GM10847 (cell line): ENCODE data around the gene EIF3B.

ENCODE experiments used
- POLR2A ChIP-seq: IDR thresholded peaks from 2 replicates; pipeline ENCODE4 v1.6.1; 2011; ENCODE audit not compliant: insufficient read length; ENCODE audit errors: extremely low read depth

Gene EIF3B

DNA sequence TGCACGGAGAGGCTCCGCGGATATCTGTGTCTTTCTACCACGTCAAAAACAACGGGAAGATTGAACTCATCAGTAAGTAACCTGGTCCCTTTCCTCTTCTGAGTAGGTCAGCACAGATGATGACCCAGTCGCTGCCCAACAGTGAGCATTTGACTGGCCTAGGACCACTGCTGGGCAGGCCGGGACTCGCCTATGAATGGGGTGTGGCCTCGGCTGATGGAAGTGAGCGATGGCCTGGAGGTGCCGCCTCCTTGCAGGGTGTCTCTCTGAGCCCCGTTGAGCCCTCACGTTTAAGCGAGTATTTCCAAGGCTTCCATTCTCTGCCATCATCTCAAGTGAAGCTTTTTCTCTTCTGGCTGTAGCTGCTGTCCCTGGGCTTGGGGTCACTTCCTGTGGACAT is 18.1 kb downstream of the EIF3B start:
- no peak for TF ChIP-seq POLR2A

DNA sequence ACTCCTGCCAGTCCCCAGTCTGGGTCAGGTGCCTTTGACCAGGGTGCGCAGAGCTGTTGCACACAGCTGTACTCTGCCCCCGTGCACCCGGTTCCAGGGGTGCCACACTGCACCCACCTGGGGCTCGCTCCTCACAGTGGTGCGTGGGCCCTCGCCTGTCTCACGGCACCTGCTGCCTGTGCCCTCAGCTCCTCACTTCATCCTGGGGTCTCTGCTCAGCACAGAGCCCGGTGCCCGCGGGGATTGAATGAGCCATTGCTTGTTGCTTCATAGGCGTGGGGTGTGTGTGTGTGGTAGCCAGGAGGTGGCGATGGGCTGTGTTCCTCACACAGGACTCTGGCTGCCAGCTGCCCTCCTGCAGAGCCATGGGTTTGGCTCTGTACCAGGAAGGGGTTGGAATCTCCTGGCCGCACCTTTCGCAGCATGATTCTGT is 18.5 kb downstream of the EIF3B start:
- TF ChIP-seq POLR2A, result no peak

DNA sequence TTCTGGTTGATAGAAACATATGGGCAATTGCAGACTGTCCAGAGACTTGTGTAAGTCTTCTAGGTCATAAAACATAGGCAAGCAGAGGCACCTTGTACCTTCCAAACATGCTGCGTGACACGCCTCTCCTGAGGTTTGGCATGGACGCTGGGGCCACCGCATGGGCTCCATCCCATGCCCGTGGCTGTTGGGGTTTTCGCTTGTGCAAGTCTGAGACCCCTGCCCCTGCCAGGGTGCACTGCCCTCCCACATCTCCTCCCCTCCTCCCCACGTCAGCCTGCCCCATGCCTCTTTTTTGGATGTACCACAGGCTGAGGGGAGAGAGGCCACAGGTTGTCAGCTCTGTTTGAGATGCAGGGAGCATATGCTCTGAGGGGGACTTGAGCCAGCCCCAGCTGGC is 19.0 kb downstream of the EIF3B start:
- no peak for TF ChIP-seq POLR2A

DNA sequence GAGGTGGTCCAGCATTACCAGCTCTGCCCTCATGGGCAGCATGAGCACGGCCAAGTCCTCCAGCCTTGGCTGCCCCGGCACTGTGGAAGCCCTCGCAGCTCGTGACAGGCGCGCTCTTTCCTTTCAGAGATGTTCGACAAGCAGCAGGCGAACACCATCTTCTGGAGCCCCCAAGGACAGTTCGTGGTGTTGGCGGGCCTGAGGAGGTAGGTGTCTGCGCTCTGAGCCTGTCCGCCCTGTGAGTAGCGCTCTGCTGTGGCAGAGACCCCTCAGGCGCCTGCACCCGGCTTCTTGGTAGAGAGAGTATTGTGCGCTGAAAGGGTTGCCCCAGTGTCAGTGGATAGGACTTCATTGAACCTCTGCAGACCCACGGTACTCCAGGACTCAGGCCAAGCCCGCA is 19.8 kb downstream of the EIF3B start:
- no peak for TF ChIP-seq POLR2A

DNA sequence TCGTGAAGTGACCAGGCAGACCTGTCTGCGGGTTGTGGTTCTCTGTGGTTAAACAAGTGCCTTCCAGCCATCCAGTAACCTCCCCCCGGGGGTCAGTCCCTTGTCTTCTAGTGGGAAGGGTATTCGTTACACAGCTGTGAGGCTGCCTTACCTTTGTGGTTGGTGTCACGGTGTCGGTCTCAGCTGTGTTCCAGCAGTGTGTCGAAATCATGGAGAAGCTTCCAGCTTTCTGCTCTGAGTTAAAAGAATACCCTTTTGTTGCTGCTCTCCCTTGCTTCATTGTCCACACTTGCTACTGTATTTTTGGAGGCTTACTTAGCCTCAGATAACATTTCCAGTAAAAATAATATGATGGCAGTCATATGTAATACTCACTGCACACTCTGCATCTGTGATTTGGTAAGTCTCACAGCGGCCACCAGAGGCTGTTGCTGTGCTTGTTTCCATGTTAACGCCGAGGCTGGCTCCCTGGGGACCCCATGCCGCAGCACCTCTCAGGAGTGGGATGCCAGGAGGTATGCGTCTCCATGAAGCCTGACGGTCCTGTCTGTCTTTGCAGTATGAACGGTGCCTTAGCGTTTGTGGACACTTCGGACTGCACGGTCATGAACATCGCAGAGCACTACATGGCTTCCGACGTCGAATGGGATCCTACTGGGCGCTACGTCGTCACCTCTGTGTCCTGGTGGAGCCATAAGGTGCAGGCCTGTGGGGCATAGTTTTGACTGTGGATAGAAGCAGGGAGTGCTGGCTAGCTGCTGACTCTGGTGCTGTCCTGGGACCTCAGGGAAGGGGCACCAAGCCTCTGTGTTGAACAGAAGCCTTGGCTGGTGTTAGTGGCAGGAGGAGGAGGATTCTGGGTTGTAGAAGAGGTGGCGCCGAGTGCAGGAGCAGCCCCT is 20.5 kb downstream of the EIF3B start:
- no peak for TF ChIP-seq POLR2A

DNA sequence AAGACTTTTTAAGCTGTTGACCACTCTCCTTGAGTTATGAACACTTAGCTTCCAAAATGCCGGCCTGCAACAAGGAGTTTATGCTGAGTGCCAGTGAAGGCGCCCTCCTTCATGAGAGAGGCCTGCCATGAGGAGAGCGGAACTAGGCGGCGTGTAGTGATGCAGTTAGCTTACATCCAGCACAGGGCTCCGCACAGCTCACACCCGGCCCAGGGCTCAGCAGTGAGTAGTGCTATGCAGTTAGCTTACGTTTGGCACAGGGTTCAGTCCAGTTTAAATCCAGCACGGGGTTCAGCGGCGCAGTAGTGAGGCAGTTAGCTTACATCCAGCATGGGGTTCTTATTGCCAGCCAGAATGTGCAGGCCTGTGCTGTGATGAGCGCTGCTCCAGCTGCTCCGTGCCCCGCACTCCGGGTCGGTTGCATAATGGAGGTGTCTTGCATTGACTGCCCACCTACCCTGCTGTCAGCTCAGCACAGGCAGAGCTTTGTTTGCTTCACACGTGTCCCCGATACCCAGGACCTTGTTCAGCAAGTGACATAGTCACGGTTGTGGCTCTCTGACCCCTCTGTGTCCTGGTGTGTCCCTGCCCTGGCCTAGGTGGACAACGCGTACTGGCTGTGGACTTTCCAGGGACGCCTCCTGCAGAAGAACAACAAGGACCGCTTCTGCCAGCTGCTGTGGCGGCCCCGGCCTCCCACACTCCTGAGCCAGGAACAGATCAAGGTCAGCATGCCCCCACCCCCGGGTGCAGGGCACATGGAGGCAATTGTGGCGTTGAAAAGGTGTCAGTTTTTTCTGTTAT is 21.9 kb downstream of the EIF3B start:
- TF ChIP-seq POLR2A, result no peak

DNA sequence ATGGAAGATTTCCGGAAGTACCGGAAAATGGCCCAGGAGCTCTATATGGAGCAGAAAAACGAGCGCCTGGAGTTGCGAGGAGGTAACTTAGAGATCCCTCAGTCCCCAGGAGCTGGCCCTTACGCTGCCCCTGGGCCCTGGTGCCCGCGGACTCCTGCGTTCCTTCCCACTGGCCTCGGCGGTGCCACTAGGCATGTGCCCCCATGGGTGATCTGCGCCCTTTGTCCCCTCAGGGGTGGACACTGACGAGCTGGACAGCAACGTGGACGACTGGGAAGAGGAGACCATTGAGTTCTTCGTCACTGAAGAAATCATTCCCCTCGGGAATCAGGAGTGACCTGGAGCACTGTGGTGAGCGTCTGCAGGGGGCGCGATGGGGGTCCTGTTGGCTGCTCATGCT is 24.5 kb downstream of the EIF3B start:
- TF ChIP-seq POLR2A, result no peak

DNA sequence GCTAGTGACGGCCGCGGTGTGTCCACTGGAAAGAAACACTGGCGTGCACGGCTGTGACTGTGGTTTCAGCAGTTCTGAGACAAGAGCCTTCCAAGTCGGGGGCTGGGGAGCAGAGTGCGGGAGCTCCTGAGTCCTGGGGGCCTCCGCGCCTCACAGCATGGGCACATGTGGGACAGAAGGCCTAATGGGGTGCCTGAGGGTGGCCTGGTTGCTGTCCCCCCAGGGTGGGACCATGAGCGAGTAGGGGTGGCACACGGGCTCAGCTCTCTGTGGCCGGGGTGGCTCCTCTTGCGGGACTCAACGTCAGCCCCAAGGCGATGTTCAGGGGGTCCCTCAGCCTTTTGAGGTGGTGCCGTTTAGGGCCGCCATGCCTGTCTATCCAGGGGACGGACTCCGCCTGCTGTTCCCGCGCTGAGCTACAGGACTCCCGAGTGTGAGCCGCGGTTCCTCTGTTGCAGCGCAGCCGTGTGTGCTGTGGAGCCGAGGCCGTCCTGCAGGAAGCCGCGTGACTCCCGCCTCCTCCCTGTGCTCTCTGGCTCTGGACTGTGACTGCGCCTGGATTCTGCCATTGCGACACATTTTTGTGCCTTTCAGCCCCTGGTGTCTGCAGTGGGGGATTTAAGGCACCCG is 25.3 kb downstream of the EIF3B start:
- TF ChIP-seq POLR2A, result no peak

DNA sequence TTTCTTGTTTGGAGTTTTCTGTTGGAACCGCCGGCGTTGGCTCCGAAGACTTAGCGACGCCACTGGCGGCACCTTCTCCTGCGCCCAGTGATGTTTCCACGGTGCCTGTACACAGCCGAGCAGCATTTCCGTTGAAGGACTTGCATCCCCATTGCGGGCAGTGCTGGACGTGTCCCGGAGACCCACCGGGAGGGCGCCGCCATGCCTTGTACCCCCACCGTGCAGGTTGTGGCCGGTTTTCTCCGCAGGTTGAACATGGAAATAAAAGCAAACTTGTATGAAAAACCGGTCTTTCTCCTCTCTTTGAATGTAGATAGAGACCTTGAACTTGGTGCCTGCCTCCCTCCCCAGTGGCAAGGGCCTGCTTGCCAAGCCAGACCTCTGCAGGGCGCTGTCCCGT is 25.8 kb downstream of the EIF3B start:
- TF ChIP-seq POLR2A, result no peak

DNA sequence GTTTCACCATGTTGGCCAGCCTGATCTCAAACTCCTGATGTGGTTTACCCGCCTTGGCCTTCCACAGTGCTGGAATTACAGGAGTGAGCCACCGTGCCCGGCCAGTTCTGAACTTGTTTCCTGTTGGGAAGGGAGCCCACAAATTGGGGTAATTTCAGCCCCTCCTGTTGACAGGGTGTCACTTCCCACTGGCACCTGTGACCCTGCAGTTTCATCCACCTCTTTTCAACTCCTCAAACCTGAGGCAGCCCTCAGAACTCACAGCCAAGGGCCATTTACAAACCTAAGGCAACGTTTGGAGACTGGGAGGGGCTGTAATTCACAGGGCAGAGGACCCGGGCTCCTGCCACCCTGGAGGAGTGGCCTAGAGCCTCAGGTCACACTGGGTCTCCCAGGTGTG is 26.6 kb downstream of the EIF3B start:
- TF ChIP-seq POLR2A, result no peak

DNA sequence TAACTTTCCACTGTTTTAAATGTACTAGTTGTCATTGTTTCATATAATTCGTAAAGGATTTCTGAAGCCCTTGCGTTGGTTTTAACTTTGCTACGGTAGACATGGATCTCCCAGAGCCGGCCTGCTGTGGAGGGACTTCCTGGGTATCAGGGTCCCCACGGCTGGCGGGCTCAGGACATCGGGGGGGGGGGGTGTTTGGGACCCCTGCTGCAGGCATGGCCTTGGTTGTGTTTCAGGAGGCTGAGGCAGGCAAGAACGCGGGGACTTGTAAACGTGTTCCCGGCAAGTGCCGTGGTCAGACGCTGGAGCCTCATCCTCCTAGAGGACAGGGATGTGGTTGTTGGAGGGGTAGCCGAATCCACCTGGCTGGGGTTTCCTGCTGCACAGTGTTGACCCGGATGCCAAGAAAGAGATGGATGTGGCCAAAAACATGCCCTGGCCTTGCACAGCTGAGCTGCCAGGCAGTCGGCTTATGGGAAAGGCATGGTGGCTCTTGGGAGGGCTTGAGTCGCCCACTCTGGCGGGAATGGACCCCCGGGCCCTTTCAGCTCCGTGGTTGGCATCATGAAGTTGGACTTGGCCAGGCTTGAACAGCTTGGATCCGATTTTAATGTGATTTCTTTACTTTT is 27.4 kb downstream of the EIF3B start:
- TF ChIP-seq POLR2A, result no peak

DNA sequence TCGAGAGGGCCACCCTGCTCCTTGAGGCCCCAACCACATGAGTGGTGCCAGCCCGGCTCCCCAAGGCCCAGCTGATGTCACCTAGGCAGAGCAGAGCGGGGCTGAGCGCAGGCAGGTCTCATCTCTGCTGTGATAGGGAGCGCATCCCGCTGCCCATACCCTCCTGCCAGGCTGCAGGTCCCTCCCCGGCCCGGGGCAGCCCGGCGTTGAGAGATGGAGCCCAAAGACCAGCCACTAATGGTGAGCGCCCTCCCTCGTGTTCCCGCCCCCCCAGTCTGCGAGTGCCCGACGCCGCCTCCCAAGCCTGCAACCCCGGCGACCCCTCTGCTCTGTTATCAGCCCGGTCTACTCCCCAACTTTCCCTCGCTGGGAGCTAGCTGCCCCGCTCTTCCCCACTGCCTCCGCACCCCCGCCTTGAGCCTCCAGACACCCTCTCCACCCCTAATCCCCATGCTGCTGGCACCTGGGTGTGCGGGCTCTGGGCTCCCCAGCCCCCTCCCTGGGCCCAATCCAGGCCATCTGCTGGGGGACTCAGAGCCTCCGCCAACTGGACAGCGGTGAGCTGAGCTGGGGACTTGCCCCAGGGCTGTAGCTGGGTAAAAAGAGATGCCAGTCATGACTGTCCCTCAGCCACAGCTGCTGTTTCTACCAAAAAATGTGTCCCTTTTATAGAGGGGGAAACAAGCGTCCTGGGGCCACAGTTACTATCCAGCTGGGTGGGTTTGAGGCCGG is 29.1 kb downstream of the EIF3B start:
- no peak for TF ChIP-seq POLR2A

DNA sequence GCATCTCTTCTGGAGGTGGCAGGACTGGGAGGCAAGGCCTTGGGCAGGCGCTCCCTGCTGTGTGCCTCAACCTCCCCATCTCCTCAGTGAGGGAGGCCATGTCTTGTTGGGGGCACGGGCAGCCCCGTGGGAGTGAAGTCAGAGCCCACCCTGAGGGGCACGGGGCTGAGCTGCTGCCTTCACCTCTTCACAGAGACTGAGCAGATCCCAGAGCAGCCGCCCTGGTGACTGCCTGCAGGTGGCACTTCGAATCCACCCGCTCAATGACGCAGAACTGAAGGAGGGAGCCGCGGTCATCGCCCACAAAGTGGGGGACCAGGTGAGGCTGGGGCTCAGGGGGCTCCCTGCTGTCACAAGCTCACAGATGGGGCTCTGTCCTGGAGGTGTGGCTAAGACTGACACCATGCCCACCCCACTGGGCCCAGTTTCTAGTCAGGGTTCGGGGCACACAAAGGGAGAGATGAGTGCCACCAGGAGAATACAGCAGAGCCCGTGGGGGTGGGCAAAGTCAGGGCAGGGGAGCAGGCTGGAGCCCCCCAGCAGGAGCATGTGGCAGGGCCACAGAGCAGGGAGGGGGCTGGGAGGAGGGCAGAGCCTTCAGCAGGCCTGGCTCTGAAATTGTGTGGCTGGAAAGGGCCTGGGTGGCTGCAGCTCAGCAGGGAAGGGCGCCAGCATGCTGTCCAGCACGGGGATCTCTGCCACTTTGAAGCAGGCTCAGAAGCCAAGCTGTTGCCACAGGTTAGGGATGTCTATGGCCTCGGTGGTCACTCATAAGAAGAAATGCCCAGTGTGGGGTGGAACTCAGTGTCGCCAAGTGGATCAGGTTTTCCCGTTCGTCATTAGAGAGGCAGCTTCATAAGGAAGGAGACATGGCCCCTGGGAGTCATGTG is 30.0 kb downstream of the EIF3B start:
- TF ChIP-seq POLR2A, result no peak
